HG03460 (cell line): ENCODE data around the gene BBS1.
"Not testable (repeated sequence)": the region's sequence is repeated elsewhere in the genome, so short reads cannot be mapped to it uniquely, and the experiment has no call there.

ENCODE experiments used
- ATAC-seq: cut with Tn5 transposase; IDR thresholded peaks from one replicate; pipeline ENCODE4 v1.9.1; 2021; ENCODE audit not compliant: unreplicated experiment

Gene BBS1

DNA sequence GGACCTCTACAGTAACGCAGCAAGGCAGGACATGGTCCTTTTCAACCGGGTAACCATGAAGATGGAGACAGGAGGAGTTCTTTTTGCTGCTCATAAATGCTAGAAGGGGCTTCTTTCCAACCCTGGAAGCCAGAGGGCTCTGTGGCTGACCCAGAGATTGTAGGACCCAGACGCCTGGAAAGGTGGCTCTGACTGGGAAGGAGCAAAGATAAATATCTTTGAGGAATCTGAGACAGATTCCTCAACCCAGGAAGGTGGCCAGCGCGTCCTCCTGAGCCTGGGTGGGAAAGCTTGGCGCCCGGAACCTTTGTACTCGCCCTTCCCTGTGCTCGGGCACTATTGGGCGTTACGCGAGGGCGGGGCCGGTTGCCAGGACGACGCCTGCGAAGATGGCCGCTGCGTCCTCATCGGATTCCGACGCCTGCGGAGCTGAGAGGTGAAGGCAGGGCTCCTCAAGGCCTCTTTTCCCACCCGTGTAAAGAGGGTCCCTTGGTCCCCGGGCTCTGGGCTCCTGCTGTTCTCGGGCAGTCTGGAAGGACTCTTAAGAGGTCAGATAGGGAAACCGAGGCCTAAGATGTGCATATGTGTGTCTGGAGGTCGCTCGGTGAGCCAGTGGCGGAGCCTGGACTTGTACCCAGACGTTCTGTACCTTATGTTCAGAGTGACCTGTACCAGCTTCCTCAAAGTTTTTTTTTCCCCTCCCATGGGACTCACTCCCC, at the start of gene BBS1:
BBS1 (plus strand) TSS at position 365 of the 719 bp plus-strand sequence; CDS start at position 390, 25 bp downstream.
- peak; percentile 84 for ATAC-seq

DNA sequence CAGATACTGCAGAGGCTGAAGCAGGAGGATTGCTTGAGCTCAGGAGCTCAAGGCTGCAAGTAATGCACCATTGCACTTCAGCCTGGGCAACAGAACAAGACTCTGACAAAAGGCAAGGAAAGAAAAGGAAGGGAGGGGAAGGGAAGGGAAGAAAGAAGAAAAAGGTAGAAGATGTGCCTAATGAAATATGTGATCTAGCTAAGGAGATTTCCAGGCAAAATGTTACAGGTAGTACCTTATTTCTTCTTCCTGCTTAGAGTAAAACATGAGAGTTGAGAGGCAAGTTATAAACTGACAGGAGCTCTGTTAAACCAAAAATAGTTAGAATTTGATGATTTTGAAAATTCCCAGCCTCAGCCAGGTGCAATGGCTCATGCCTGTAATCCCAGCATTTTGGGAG, 48.4 kb upstream of the BBS1 start:
- no peak for ATAC-seq

DNA sequence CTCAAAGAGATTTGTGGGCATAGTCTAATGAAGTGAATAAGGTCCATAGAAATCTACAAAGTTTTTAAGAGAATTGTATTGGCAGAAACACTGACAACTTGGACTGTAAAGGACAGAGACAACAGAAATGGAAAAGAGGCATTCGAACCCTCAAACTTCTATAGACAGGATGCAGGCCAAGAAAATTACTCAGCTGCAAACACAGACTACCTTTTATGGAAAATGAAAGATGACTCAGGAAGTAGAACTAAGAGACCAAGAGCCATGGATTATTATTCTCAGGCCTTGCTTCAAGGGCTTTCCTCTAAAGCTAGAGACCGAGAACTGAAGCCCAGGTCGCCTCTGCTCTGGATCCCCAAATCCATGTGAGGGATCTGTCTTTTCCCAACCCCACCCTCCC, 47.5 kb upstream of the BBS1 start:
- ATAC-seq: no peak

DNA sequence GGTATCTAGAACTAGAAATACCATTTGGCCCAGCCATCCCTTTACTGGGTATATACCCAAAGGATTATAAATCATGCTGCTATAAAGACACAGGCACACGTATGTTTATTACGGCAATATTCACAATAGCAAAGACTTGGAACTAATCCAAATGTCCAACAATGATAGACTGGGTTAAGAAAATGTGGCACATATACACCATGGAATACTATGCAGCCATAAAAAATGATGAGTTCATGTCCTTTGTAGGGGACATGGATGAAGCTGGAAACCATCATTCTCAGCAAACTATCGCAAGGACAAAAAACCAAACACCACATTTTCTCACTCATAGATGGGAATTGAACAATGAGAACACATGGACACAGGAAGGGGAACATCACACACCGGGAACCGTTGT, 46.3 kb upstream of the BBS1 start:
- not testable (repeated sequence) for ATAC-seq

DNA sequence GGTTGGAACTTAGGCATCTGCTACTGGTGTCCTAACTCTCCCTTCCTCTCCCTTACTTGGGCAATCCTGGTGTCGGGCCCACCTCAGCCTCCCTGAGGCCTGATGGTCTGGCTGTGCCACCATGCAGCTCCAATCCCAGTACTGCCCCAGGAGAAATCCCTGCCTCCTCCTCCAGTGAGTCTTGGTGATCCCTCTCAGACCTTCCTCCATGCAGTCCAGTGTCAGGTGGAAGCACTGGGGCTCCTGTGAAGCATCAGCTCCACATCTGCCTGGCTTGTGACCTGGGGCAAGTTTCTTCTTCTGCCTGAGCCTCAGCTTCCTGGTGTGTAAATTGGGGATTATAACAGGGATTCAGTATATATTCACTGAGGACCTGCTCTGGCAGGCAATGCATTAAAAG, 45.5 kb upstream of the BBS1 start:
- no peak for ATAC-seq

DNA sequence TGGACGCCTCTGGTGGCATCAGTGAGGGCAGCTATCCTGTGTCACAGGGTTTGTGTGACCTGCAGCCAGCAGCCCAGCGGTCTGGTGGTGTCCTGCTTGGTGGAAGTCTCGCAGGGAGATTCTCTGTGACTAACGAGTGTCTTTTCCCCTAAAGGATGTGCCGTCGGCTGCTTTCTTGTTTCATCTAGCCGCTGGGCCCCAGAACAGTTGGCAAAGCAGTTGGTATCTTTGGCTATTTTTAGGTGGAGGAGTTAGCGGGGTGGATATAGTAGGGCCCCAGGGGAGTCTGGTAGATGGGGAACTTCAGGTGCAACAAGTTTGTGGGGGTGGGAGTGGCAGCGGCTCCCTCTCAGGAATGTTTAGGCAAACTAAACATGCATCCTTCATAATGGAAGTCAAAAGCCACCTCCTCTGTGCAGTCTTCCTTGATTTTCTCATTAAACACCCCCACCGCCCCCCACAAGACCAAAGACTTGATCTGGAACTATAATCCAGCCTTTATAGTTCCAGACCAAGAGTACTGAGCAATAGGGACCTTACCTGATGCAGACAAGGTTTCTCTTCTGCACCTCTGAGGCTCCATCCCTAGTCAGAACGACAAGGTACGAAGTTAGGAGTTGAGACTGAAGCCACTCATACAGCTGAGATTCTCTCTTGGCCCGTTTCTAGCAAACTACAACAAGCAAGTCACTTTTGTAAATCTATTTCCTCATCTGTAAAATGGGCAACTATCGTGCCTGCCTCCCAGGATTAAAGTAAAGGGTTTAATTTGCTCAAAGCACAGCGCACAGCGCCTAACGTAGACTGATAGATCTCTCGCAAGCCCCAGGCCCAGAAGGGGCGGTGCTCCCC, 44.8 kb upstream of the BBS1 start:
- ATAC-seq: no peak

DNA sequence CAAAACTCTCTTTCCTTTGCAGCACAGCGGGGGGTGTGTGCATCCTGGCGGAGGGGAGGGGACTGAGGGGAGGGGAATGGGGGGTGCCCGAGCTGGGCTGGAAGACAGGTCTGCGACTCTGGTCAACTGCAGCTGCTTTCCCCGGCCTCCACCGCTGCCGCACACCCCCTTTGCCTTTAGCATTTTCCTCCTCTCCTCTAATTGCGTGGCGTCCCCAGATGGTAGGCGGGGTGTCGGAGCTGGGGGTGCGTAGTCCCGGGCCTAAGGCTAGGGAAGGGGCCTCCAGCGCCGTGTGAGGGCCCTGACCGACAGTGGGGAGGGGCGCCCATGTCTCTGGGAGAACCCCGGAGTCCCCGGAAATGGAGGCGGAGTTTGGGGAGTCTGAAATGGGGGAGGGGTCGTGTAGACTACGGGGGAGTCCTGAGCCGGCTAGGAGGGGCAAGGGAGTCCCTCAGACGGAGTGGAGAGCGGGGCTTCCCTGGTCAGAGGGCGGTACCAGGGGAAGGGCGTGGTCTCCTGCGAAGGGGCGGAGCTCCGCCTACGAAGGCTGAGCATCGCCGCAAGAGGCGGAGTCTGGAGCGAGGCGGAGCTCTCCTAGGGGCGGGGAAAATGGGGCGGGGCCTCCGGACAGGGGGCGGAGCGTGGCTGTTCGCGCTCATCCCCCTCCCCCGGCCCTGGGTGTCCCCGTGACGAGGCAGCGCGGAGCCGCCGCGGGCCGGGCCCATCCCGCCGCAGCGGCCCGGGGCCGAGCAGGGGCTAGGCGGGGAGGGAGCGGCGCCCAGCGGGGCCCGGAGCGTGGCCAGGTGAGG, 44.0 kb upstream of the BBS1 start, which contains the start of gene PELI3:
PELI3 (plus strand) TSS at position 681 of the 809 bp plus-strand sequence. CDS start 1,224 bp downstream, outside the sequence.
- ATAC-seq: peak; percentile 80

DNA sequence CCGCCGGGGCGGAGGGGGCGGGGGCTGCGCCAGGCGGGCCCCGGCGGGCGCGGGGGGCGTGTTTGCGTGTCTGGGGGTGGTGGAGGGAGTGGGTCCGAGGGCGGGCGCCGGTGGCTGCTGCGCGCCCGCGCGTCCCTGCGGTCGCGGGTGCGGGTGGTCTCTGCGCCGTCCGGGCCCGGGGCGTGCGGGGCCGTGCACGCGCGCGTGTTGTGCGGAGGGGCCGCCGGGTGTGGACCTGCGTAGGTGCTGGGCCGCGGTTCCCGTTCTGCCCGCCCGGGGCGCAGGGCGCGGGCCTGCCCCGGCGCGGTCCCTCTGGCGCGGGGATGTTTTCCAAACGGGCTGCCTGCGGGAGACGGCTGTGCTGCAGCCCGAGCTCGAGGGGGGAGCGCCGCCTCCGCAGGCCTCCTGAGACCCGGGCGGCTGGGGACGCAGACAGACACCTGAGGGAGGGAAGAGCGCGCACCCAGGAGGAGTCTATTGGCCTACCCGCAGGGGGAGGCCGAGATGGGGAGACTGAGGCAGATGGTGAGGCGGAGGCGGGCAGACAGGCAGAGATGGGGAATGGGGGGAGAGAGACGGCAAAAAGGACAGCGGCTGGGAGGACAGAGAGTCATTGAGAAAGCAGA, 43.3 kb upstream of the BBS1 start:
- peak; percentile 17 for ATAC-seq

DNA sequence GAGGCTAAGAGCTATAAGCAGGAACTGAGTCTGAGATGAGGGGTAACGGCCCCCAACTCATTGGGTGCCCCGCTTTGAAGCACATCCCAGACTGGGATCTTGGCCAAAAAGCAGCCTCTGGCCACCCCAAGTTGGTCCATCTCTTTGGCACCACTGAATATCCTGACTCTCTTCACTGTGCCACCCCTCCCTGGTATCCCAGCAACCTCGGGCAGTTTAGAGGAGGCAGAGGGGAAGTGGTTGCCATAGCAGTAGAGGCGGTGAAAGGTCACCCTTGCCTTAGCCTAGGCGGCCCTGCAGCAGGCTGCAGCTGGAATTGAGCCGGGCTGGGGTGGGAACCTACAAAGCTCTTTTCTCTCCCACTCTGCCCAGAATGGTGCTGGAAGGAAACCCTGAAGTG, 42.7 kb upstream of the BBS1 start:
- ATAC-seq: no peak

DNA sequence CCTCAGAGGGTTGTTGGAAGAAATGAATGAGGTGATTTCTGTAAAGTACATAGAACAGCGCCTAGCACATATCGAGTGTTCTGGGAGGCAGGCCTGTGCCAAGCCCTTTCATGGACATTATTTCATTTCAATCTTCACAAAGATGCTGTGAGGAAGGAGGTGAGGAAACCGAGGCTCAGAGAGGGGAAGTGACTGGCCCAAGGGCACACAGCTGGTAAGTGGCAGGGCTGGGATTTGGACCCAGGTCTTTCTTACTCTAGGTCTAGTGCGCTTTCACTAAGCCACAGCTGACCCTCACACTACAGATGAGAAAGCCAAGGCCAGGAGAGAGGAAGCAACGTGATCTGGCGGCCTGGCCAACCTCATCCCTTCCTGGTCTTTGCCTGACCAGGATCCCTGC, 41.7 kb upstream of the BBS1 start:
- ATAC-seq: no peak

DNA sequence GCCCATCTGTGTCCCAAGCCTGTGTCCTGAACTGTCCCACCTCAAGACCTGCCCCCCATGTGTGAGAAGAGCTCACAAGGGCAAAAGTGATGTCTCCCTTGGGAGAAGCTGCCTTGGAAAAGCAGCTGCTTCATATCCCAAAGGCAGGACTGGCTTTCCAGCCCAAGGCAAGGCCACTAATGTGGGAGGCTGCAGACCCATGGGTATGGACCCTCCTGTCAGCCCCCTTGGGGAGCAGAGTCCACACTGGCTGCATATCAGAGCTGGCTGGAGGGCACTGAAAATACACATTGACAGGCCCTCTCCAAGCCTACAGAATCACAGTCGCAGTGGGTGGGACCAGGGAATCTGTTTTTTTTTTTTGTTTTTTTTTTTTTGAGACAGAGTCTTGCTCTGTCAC, 41.0 kb upstream of the BBS1 start:
- ATAC-seq: no peak

DNA sequence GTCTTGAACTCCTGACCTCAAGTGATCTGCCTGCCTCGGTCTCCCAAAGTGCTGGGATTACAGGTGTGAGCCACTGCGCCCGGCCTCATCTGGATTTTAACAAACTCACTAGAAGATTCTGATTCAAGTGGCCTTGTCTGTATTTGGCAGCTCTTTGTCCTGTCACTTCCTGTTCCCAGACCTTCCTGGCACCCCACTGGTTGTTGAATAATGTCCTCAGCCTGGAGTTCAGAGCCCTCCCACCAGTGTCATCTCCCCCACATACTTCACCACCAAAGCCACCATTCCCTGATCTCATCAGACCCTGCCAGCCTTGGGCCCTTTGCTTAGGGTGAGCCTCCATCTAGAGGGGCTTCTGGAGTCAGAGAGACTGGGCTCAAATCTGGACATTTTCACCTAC, 40.4 kb upstream of the BBS1 start:
- ATAC-seq: no peak

DNA sequence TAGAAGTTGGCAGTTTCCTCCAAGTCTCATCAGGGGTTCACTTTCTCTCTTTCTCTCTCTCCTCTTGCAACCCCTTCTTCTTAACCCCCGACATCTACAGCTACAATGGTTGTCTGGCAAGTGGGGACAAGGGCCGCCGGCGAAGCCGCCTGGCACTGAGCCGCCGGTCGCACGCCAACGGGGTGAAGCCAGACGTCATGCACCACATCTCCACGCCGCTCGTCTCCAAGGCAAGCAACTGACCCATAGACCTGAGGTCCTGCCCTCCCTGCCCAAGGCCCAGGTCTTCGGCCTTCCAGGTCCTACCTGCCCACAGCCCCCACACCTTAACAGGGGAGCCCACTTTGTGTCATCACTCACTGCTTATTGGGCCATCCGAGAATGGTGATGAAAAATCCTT, 39.3 kb upstream of the BBS1 start:
- ATAC-seq: no peak

DNA sequence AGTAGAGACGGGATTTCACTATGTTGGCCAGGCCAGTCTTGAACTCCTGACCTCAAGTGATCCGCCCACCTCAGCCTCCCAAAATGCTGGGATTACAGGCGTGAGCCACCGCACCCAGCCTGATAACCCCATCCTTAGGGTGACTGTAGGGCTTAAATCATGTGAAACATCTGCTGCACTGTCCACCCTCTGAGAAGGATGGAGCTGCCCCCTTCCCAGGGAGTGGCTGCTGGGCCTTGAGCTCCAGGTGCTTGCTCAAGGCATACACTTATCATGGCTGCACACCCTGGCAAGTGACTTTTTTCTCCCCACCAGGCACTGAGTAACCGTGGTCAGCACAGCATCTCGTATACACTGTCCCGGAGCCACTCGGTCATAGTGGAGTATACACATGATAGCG, 38.4 kb upstream of the BBS1 start:
- ATAC-seq: no peak

DNA sequence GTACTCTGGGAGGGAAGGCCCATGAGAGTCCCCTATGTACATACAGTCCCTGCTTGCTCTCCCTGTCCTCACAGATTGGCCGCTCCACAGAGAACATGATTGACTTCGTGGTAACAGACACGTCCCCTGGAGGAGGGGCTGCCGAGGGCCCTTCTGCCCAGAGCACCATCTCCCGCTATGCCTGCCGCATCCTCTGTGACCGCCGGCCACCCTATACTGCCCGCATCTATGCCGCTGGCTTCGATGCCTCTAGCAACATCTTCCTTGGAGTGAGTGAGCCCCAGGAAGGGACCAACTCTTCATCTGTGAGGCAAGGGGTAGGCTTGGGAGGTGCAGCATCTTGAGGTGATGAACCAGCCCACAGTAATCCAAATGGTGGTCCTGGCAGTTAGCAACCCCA, 37.3 kb upstream of the BBS1 start:
- no peak for ATAC-seq

DNA sequence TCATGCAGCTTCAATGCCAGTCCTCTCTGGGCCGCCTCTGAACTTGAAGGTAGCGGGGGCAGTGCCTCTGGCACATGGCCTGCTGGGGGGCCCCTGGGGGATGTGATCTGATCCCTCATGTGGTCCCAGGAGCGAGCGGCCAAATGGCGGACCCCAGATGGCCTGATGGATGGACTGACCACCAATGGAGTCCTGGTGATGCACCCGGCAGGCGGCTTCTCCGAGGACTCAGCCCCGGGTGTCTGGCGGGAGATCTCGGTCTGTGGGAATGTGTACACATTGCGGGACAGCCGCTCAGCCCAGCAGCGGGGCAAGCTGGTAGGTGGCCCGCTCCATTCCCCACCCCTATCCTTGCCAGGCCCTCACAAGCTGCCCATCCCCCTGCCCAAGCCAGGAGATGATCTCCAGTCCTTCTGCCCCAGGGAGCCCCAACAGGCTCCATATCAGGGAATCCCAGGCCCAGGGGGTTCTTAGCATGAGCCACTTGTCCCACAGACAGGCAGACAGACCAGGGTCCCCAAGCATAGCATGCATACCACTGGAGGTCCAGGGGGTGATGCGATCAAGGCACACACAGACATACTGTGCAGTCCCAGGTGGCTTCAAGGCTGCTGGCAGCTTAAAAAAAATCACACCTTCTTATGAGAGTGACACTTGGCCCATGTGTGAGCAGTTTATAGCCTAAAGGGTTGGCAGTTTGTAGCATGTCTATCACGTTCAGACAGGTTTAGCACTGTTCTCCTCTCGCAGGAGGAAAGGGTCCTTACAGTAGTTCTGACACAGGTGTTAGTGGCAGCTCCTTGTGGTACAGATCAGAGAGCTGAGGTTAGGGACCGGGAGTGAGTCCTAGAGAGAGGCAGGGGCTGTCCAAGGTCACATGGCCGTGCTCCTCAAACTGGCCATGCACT, 36.6 kb upstream of the BBS1 start:
- ATAC-seq: no peak

DNA sequence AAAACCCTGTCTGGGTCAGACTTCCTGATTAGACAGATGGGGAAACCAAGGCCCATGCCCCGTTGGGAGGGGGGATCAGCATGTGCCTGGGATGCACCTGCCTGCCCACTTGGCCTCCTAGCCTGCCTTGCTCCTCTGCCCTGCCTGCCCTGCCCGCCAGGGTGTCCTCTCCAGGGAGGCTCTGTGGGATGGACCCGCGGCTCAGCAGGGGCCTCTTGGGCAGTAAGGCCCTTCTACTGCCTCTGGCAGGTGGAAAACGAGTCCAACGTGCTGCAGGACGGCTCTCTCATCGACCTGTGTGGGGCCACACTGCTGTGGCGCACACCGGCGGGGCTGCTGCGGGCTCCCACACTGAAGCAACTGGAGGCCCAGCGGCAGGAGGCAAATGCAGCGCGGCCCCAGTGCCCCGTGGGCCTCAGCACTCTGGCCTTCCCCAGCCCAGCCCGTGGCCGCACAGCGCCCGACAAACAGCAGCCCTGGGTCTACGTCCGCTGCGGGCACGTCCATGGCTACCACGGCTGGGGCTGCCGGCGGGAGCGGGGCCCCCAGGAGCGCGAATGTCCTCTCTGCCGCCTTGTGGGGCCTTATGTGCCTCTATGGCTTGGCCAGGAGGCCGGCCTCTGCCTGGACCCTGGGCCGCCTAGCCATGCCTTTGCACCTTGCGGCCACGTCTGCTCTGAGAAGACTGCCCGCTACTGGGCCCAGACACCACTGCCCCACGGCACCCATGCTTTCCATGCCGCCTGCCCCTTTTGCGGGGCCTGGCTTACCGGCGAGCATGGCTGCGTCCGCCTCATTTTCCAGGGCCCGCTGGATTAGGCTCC, 34.9 kb upstream of the BBS1 start:
- ATAC-seq: no peak

DNA sequence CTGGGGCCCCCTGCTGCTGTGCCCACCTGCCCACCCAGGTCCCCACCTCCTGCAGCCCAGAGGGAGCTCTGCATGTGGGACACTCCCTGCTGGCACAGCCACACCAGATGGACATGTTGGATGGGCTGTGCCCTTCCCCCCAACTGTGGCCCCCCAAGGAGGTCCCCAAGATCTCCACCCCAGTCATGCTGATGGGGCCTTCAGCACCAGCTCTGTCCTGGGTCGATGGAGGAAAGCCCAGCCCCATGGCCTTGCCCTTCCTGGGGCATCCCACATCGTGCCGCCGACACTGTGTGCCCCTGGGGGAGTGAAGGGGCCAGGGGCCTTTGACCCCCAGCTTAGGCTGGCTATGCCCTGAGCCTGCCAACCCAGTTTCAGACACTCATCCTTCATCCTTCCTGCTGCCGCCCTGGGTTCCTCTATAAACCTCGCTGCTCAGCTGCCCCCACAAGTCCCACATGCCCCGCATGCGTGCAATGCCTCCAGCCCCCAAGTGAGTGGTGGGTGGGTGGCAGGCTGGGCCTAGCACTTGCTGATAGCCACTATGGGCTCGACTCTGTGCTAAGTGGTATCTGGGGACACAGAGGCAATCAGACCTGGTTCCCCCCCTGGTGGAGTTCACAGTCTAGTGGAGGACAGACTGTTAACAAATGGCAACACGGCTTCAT, 34.1 kb upstream of the BBS1 start:
- no peak for ATAC-seq

DNA sequence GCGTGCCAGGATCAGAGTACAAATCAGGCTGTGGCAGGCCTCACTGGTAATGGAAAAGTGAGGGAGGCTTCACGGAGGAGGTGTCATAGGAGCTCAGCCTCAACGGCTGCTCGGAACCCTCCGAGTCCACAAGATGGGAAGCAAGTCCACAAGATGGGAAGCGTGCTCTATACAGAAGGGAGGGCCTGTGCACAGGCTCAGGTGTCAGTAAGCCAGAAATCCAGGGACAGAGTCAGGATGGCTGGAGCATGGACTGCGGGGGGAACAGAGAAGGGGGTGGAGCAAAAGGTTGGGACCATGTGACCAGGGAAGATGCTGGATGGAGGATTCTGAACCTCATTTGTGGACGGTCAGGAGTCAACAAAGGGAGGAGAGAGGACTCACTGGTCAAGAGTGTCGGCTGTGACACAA, 33.6 kb upstream of the BBS1 start:
- ATAC-seq: no peak
